ENCODE measurements around the gene NFILZ.
"Not testable (repeated sequence)": the region's sequence is repeated elsewhere in the genome, so short reads cannot be mapped to it uniquely, and the experiment has no call there.

Gene NFILZ

GRCh38 chr19:8611877-8612806 lies 18.3 kb upstream of the NFILZ start:
- FAIRE-seq: no peak

- no peak for FAIRE-seq
These were observed 17.6 kb upstream of the NFILZ start for GRCh38 chr19:8612807-8613171.

GRCh38 chr19:8614455-8614854 lies 16.0 kb upstream of the NFILZ start:
- FAIRE-seq: no peak

GRCh38 chr19:8615024-8615423 lies 15.4 kb upstream of the NFILZ start:
- no peak for FAIRE-seq

GRCh38 chr19:8615813-8616596 lies 14.4 kb upstream of the NFILZ start:
- no peak for FAIRE-seq

- FAIRE-seq: no peak
These were observed 13.6 kb upstream of the NFILZ start for GRCh38 chr19:8616861-8617260.

GRCh38 chr19:8617325-8617724 lies 13.1 kb upstream of the NFILZ start:
- FAIRE-seq: not testable (repeated sequence)

- FAIRE-seq: no peak
These were observed 12.4 kb upstream of the NFILZ start for GRCh38 chr19:8617984-8618383.

- no peak for FAIRE-seq
These were observed 11.7 kb upstream of the NFILZ start for GRCh38 chr19:8618751-8619150.

- not testable (repeated sequence) for FAIRE-seq
These were observed 7.5 kb upstream of the NFILZ start for GRCh38 chr19:8622886-8623285.

GRCh38 chr19:8626842-8627241 lies 3.6 kb upstream of the NFILZ start:
- no peak for FAIRE-seq

GRCh38 chr19:8629184-8629583 lies 1.2 kb upstream of the NFILZ start:
- FAIRE-seq: no peak

- no peak for FAIRE-seq
These were observed 477 bp downstream of the NFILZ start for GRCh38 chr19:8630796-8631424.

GRCh38 chr19:8631425-8631819 lies 989 bp downstream of the NFILZ start:
- no peak for FAIRE-seq

- FAIRE-seq: no peak
These were observed 5.0 kb downstream of the NFILZ start for GRCh38 chr19:8635422-8635821.

GRCh38 chr19:8637070-8637469 lies 6.6 kb downstream of the NFILZ start:
- FAIRE-seq: not testable (repeated sequence)

- FAIRE-seq: no peak
These were observed 7.7 kb downstream of the NFILZ start for GRCh38 chr19:8638078-8638619.

- FAIRE-seq: no peak
These were observed 9.5 kb downstream of the NFILZ start for GRCh38 chr19:8639821-8640401.

- FAIRE-seq: no peak
These were observed 10.1 kb downstream of the NFILZ start for GRCh38 chr19:8640402-8641004.

GRCh38 chr19:8641221-8641907 lies 10.9 kb downstream of the NFILZ start:
- no peak for FAIRE-seq

- FAIRE-seq: no peak
These were observed 11.6 kb downstream of the NFILZ start for GRCh38 chr19:8641908-8642547.

All from islet of Langerhans (tissue), 1 donor.